ENCODE measurements around the gene BBS12.
A peak's percentile ranks its signal among the peaks of the same experiment; 100 is the strongest.

BBS12 gene

DNA sequence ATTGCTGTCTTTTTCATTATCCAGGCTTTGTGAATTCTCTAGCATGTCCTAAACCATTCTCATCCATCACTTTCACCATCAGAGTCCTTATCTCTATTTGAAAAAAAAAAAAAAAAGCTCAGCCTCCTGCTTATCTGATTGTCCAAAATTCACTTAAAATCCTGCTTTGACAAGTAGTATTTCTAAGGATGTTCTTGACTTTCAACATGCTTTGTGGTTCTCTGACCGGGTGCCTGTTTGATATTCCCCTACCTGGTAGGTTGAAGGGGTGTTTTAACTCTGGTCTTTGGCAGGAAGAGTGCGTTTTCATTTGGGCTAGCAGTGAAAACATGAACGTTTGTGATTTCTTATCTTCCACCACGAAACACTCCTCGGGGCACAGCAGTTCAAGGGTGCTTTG lies 17.3 kb upstream of the BBS12 start:
- DNase-seq (ENCODE audit: low read depth in 2 of 2): no peak

DNA sequence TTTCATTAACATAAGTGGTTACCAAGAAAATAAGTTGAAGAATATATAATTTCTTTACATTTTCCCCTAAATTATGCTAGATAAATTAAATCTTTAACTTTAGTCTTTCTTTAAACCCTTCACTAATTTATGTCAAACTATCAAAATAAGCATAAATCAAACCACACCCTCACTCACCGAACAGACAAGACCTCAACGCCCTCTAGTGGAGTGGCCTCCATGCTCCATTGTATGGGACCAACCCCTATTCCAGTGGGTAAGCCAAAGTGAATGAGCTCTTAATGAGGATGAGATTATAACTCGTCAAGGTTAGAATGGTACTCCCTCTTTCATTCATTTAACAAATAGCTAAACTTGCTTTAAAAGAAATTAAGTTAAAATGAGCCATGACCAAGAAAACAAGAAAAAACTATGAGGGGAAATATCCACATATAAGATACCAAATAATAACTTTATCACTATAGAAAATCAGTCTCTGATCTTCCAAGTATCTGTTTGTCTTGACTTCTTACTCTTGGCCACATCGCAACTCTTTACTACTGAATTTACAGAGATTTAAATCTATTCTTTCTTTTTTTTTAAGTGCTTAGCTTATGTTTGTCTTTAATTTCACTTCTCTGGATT lies 15.6 kb upstream of the BBS12 start:
- DNase-seq (ENCODE audit: low read depth in 2 of 2): peak; percentile 50 to 68

DNA sequence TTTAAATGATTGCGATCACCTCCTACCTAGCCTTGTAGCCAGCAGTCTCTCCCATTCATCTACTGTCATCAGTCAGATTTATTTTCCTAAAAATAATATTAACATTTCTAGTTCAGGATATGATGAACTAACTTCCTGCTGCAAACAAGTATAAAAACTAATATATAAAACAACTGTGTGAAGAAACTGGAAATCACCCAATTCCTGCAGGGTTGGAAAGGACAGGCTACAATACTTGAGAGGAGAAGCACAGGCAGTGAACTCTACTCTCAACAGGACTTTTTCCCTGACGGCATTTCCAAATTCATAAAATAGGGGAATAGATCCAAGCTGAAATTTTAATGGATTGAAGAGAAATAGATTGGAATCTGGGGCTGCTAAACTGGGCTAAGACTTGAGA lies 14.2 kb upstream of the BBS12 start:
- no peak for DNase-seq (ENCODE audit: low read depth in 2 of 2)

DNA sequence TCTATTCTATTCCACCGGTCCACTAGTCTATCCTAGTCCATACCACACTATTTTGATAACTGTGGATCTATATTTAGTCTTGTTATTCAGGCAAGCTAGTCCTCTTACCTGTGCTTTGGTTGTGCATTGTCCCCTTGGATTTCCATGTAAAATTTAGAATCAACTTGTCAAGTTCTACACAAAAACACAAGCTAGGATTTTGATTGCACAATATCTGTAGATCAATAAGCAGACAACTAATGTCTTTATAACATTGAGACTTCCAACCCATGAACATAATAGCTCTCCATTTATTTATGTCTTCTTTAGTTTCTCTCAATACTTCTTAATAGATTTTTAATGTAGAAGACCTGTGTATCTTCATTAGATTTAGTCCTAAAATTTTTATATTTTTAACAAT lies 10.2 kb upstream of the BBS12 start:
- DNase-seq (ENCODE audit: low read depth in 2 of 2): no peak

DNA sequence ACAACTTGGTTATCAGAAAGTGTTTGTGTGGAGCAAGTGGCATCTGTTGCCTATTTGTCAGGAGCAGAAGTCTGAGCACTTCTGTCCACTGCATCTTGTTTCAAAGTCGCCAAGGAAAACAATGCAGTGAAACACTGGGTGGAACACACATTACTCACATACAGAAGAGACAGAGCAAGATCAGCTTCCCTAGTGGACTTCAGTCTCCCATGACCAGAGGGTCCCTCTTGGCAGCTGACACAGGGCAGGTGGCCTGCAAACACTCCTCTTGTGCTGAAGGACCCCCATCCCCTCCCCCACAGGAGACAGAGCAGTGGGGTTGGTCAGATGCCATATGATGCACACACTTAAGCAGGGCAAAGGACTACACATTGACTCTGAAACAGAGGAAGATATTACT lies 3.6 kb upstream of the BBS12 start:
- DNase-seq (ENCODE audit: low read depth in 2 of 2): no peak

DNA sequence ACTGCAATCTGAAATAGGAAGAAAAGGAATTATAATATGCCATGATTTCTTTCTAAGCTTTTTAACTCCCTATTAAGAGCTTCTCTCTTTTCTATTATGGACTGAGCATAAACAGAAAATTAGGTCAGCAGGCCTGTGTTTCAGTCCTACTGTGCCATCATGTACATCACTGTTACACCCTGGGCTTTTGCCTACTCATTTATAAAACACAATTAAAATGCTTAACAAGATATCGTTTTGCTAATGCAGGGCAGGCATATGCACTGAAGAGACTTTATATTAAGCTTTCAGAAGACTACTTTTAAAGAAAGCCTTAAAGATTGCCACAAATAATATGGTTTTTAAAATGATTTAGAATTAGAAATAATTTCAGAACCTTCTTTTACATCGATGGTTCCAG lies 828 bp upstream of the BBS12 start:
- no peak for DNase-seq (ENCODE audit: low read depth in 2 of 2)

DNA sequence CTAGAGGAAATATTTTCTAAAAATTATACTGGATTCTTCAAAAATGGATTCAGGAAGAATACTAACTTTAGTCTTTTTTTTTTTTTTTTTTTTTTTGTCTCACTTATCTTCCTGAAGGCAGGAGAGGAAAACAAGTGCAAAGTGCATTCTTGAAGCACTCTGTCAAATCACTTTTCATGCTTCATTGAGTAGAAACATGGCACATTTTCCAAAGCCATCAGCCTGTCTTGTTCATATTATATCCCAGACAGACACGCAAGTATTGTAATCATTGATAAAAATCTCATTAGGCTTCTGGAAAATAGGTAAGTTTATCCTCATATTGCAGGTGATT lies 1.2 kb downstream of the BBS12 start:
- DNase-seq (ENCODE audit: low read depth in 2 of 2): no peak

DNA sequence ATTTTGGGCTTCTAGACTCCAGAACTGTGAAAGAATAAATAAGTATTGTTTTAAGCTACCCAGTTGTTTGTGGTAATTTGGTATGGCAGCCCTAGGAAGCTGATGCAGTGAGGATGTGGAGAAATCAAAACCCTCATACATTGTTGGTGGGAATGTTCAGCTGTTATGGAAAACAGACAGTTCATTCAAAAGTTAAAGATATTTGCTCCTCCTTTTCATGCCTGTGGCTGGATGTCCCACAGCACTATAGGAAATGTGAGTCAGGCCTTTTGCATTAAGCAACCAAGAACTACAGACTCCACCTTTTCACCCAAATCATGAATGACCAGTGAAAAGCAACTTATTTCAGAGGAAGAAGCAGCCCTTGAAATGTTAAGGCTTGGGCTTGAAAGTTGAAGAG lies 6.7 kb downstream of the BBS12 start:
- no peak for DNase-seq (ENCODE audit: low read depth in 2 of 2)

DNA sequence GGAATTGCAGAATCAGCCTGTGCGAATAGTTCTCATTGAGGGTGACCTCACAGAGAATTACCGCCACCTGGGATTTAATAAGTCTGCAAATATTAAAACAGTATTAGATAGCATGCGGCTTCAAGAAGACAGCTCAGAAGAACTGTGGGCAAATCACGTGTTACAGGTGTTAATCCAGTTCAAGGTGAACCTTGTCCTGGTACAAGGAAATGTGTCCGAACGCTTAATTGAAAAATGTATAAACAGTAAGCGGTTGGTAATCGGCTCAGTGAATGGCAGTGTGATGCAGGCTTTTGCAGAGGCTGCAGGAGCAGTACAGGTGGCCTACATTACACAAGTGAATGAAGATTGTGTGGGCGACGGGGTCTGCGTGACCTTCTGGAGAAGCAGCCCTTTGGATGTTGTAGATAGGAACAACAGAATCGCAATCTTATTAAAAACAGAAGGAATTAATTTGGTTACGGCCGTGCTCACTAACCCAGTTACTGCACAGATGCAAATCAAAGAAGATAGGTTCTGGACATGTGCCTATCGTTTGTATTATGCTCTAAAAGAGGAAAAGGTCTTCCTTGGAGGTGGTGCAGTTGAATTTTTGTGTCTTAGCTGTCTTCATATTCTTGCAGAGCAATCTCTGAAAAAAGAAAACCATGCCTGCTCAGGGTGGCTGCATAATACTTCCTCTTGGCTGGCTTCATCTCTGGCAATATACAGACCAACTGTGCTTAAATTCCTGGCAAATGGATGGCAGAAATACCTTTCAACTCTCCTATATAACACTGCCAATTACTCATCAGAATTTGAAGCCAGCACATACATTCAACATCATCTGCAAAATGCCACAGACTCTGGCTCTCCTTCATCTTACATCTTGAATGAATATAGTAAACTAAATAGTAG lies 10.7 kb downstream of the BBS12 start:
- DNase-seq (ENCODE audit: low read depth in 2 of 2): no peak

DNA sequence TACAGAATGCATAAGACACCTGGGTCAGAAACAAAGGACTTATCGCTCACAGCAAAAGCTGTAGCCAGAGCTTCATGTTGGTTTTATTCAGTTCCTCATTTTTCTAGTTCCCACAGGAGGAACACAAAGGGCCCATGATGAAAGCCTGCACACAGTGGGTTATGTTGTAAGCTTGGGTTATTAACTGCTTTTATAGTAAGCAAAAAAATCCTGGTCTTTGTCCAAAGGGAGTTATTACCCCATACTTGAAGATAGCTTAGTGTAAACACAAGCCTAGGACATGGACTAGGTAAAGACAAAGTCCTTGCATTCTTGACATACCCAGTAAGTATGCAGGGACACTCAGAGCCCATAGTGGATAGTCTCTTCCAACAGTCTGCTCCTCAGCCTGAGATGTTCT lies 11.7 kb downstream of the BBS12 start:
- DNase-seq (ENCODE audit: low read depth in 2 of 2): no peak

DNA sequence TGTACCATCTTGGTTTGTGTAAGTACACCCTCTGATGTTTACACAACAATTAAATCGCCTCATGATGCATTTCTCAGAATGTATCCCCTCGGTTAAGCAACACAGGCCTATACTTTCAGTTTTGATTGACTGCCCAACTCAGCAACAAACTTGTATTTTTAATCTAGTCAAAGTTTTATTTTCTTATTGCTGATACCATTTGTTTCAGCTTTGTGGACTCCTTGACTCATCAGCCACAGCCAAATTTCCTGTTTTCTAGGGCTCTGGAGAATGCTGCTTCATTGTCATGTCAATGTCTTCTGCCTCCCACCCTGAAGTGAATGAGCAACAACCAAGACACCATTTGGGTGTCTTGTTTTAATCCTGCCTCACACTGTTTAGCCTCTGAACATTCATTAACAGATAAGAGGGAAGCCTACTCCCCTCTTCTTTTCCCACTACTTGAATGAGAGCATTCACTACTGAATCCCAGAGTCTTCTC lies 14.0 kb downstream of the BBS12 start:
- no peak for DNase-seq (ENCODE audit: low read depth in 2 of 2)

DNA sequence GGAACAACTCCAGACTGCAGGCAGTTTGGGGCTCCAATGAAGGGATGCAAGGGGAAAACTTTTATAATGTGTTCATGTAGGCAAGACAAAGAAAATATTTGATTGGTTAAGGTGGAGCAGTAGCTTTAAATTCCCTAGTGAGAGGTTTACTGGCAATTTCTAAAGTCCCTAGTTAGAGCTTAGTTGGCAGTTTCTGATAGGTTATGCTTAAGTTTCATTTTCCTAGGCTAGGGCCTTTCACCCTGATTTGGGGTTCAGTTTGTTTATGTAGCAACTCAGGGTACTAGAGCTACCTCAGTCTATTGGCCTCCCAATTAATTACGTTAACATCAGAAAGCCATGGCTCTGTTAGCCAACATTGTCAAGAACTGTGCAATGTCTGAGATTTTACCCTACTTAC lies 14.6 kb downstream of the BBS12 start:
- no peak for DNase-seq (ENCODE audit: low read depth in 2 of 2)

DNA sequence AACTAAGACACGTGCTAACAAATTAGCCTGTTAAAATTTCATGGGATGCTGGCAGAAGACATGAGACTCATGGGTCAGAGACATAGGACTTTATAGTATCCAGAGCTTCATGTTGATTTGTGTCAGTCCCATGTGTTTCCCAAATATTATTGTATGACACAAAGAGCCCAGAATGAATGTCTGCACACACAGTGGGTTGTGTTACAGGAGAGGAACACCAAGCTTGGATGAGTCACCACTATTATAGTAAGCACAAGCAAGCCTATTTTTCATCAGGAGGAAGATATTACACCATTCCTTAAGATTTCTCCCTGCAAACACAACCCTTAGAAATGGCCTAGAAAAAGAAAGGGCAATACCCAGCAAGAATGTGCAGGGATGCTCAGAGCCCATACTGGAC lies 15.4 kb downstream of the BBS12 start:
- DNase-seq (ENCODE audit: low read depth in 2 of 2): no peak

DNA sequence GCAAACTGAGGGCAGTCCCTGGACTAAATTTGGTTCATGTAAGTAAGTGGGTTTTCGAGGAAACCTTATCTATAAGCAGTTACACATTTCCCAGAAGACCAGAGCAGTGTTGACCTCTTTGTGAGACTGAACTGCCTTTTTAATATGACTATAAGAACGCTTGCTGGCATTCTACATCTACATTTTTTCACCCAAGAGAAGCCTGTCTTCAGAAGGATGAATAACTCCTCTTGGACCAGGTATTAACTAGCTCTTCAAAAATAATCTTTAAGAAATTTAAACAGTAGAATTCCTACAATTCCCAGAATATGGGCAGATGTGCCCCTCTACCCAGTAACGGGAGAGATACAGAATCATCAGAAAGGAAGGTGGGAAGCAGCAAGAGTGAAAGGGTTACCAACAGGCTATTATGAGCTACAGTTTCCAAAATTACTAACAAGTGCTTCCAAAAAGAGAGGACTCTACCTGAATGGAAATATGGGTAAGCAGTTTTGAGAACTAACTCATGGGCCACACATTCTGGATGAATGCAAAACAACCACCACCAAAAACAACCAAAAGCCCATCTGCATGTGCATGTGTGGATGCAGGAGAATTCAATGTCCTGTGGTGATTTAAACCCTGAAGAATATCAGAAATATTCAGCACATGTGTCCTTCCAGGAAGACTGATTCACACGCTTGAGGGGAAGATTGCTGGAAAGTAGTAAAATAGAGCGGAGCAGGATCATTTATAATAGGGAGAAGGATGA lies 17.4 kb downstream of the BBS12 start:
- no peak for DNase-seq (ENCODE audit: low read depth in 2 of 2)

DNA sequence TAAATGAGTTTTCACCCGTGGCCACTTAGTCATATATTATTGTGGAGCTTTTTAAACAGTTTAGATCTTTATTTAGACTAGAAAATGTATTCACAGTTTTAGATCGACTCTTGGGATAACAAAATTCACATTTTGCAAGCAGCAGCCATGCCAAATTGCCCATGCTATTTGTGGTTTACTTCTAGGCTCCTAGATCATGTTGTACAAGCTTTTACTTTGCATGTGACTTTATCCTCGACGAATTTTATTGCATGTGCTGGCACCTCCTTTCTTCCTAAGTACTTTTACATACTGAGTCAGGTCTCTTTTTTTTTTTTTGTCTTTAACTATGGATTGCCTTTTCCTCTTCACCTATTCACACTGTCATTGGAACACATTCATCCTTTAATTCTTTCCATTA lies 23.2 kb downstream of the BBS12 start:
- DNase-seq (ENCODE audit: low read depth in 2 of 2): no peak

DNA sequence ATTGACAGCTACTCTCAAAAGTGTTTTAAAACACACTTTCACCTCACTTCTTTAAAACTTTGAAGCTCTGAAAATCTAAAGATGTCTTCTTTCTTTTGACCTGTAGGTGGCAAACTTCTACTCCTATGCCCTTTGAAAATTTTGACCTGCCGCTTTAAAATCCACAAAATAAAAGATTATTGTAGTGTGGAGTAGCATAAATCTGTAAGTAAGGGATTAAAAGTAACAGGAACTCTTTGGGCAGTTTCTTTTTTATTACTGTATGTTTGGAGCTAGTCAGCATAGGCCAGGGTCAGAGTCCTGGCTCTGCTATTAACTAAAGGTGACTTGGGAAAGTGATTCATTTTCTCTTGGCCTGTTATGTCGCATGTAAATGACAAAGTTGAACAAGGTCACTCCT lies 25.5 kb downstream of the BBS12 start:
- no peak for DNase-seq (ENCODE audit: low read depth in 2 of 2)

DNA sequence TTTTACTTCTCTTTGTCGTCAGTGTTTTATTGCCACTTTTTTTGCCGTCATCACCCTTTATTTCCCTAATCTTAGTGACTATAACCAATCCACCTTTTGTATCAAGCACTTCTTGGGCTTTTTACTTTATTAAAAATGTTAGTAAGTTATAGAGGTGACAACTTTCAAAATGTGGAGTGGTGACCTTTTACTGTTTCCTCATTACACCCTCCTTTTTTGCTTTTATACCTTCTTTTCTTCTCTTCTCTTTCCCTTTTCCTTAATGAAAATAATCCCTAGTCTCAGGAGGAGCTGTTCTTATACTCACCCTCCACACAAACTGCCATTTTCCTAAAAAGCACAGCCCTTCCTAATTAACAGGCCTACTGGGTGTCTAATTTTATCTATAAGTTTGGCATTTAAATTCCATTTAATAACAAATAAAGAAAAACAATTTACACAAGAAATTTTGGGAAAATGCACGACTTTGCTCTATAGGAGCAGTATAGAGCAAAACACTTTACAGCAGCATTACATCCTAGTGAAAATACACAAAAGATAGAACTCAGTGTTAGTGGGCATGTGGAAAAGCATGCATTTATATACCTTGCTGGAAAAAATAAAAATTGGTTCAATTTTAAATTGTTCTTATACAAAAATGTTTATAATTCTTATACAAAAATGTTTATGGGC lies 27.3 kb downstream of the BBS12 start:
- DNase-seq (ENCODE audit: low read depth in 2 of 2): no peak

DNA sequence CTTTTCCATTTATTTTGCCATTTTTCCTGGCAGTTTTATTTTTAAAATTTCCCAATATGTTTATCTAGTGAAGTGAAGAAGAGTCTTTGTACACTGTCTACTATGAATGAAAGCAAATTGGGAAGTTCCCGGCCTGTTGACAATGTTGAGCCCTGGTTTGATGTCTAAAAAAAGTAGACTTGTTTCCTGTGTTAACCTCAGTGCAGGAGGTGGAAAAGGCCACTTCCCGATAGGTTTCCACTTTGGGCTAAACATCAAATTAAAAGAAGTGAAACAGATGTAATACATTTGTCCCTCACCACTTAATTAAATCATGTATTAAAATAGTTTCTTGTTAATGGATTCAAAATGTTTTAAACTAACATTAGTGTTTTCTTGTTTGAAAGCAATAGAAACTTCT lies 30.0 kb downstream of the BBS12 start:
- DNase-seq (ENCODE audit: low read depth in 2 of 2): no peak

DNA sequence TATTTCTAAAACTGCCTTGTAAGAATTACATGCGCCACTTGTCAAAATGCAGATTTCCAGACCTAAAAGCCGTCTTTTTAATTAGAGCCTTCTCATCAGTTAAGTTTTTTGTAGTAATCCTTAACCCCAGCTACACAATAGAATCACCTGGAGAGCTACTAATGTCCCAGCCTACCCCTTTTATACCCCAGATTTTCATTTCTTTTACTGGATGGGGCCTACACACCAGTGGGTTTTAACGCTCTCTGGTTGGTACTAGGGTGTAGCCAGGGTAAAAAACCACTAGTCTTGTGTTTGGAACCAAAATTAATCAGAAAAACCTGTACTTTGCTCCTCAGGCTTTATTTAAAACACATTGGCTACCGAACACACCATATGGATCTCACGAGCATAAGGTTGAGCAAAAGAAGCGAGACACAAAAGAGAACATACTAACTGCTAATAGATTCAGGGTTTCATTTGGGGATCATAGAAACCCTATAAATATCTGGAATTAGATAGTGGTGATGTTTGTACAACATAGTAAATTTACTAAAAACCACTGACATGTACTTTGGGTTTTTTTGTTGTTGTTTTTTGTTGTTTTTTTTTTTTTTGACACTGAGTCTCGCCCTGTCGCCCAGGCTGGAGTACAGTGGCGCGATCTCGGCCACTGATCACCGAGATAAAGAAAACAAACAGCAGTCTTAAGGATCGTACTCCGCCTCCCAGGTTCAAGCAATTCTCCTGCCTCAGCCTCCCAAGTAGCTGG lies 30.6 kb downstream of the BBS12 start:
- no peak for DNase-seq (ENCODE audit: low read depth in 2 of 2)

DNA sequence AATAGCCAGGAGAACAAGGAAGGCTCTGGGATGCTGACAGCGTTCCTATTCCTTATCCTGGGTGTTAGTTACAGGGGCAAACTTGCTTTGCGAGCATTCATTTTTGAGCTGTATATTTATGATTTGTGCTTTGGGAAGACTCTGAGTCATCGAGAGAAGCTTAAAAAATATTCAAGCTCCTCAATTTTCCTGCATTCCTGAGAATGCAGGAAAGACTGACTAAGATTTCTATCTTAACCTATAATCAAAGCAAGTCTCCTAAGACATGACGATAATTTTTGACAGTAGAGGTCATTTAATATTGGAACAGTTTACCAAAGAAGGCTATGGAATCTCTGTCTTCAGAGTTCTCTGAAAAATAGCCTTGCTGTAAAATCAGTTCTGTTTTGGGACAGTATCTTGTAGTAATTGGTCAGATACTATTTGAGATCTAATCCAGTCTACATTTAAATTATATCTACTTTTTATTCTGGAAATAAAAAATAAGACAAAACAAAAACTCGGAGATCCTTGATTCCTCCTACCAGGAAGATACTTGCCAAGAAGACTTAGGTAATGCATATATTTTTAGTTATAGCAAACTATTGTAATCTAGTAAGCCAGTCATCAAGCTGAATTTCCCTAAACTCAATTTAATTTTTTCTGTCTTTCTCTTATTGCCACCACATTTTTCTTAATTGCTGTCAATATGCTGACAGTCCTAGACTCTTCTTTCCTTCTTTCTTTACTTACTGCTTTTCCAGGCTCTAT lies 31.7 kb downstream of the BBS12 start:
- DNase-seq (ENCODE audit: low read depth in 2 of 2): no peak

DNA sequence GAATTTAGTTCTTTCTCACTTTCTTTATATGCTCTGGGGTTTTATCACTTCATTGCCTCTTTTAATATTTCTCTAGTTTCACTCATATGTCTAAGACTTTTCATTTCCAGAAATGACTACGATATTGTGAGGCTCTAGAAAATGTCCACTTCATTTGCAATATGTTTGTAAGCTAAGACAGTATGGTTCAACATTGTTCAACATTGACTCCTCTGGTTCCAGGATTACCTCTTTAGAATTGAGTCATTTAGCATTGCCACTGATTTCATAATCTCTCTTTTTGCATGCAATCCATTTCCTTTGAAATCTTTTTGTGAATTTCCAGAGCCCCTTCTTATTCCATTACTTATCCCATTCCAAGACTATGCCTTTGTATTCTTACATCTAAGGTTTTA lies 32.3 kb downstream of the BBS12 start:
- DNase-seq (ENCODE audit: low read depth in 2 of 2): no peak

All from stimulated activated CD8-positive, alpha-beta memory T cell treated with anti-CD3 and anti-CD28 coated beads, Interleukin-2, amount 100 ng/mL, for 48 hours (primary cell).